ENCODE results near the gene ECM2. TPM values are rescaled to one million over a fixed set of nuclear protein-coding genes. Genes with fewer than 3 reads are reported as not detected.

Gene ECM2
- total RNA-seq, 3 donors from 2014 or later, result 13.8 to 92.2 (median 25.5) TPM

GRCh38 chr9:92514635-92515034 is 21.2 kb downstream of the ECM2 start:
- H3K4me3 ChIP-seq, result no peak overlapping the region

GRCh38 chr9:92513349-92513748 is 22.4 kb downstream of the ECM2 start:
- H3K4me3 ChIP-seq, result no peak overlapping the region
- intact Hi-C loops (cut with DNase I; ENCODE audit: low total_unique reads), result no loop called here
- H3K4me1 ChIP-seq, result no peaks in the 10 kb centered on the region
- H3K27ac ChIP-seq, result no peak overlapping the region
- no peaks in the 10 kb centered on the region for H3K27me3 ChIP-seq
- no peaks in the 10 kb centered on the region for H3K36me3 ChIP-seq
- no peaks in the 10 kb centered on the region for H3K9me3 ChIP-seq
- DNase-seq (ENCODE audit: low spot score in 2 of 2), result no peak
- no peak for TF ChIP-seq POLR2AphosphoS5 (IDR thresholded peaks at IDR 0.05)

More at GRCh38 chr9:92514635-92515034, 21.2 kb downstream of the ECM2 start:
- Histone ChIP-seq H3K4me1 (no peaks in the 10 kb centered on the region), H3K36me3 (no peaks in the 10 kb centered on the region), H3K27me3 (no peaks in the 10 kb centered on the region), H3K9me3 (no peaks in the 10 kb centered on the region), H3K27ac (no peak overlapping the region)
- no peak for TF ChIP-seq POLR2A (IDR thresholded peaks at IDR 0.05)
- TF ChIP-seq, protein P1, sequence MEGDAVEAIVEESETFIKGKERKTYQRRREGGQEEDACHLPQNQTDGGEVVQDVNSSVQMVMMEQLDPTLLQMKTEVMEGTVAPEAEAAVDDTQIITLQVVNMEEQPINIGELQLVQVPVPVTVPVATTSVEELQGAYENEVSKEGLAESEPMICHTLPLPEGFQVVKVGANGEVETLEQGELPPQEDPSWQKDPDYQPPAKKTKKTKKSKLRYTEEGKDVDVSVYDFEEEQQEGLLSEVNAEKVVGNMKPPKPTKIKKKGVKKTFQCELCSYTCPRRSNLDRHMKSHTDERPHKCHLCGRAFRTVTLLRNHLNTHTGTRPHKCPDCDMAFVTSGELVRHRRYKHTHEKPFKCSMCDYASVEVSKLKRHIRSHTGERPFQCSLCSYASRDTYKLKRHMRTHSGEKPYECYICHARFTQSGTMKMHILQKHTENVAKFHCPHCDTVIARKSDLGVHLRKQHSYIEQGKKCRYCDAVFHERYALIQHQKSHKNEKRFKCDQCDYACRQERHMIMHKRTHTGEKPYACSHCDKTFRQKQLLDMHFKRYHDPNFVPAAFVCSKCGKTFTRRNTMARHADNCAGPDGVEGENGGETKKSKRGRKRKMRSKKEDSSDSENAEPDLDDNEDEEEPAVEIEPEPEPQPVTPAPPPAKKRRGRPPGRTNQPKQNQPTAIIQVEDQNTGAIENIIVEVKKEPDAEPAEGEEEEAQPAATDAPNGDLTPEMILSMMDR (IDR thresholded peaks at IDR 0.05), result no peak
- TF ChIP-seq POLR2AphosphoS5 (IDR thresholded peaks at IDR 0.05), result no peak
- intact Hi-C loops (cut with DNase I; ENCODE audit: low total_unique reads), result no loop called here
- DNase-seq (ENCODE audit: low spot score in 2 of 2), result no peak

GRCh38 chr9:92512622-92513021 is 23.2 kb downstream of the ECM2 start:
- Histone ChIP-seq H3K27me3 (no peaks in the 10 kb centered on the region), H3K4me3 (no peak overlapping the region), H3K27ac (no peak overlapping the region), H3K36me3 (no peaks in the 10 kb centered on the region), H3K9me3 (no peaks in the 10 kb centered on the region), H3K4me1 (no peaks in the 10 kb centered on the region)
- DNase-seq (ENCODE audit: low spot score in 2 of 2), result no peak
- TF ChIP-seq POLR2A (IDR thresholded peaks at IDR 0.05) (no peak), POLR2AphosphoS5 (IDR thresholded peaks at IDR 0.05) (no peak)
- TF ChIP-seq, protein P1 (IDR thresholded peaks at IDR 0.05), result no peak
- intact Hi-C loops (cut with DNase I; ENCODE audit: low total_unique reads), result no loop called here

DNA sequence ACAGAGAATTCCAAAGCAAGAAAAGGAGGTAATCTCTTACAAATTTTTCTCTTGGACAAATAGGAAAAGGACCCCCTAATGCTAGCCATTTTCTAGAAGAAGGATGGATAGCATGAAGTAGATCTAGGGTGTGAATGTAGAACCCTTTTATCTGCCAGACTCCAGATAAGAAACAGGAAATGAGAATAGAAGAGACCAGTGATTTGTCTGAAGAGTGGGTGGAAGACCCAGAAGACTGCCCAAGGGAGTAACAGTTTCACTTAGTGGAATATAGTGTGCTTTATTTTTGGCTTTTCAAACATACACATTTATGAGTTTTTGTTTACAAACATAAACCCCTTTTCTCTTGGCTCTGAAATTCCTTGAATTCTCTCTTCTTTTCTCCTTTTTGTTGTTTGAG is 25.0 kb downstream of the ECM2 start:
- TF ChIP-seq, protein P1 (IDR thresholded peaks at IDR 0.05), result no peak
- TF ChIP-seq POLR2AphosphoS5 (IDR thresholded peaks at IDR 0.05) (no peak), POLR2A (IDR thresholded peaks at IDR 0.05) (no peak)
- Histone ChIP-seq H3K27me3 (no peaks in the 10 kb centered on the region), H3K36me3 (no peaks in the 10 kb centered on the region), H3K4me3 (no peak overlapping the region), H3K4me1 (peaks cover 0 to 4% of the 10 kb centered on the region in 2 donors), H3K9me3 (no peaks in the 10 kb centered on the region), H3K27ac (no peak overlapping the region)
- intact Hi-C loops (cut with DNase I; ENCODE audit: low total_unique reads), result no loop called here
- DNase-seq (ENCODE audit: low spot score in 2 of 2), result no peak

DNA sequence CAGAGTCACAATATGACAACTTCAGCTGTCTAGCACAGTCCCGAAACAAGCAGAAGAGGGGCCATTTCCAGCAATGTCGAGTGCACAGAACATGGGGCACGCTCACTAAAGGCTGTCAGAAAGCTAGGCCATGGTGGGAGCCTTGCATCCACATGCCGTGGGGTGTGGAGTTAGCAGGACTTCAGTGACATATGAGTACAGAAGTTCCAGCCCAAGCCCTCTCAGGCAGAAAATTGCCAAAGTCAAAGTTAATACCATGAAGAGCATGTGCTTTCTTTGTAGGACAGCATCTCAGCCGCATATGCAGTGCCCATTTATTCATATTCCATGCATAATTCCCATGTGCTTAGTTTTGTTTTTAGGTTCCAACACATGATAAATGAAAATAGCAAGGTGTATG is 26.7 kb downstream of the ECM2 start:
- no peak for TF ChIP-seq POLR2A (IDR thresholded peaks at IDR 0.05)
- H3K4me3 ChIP-seq, result no peak overlapping the region
- no peak for DNase-seq (ENCODE audit: low spot score in 2 of 2)
- intact Hi-C loops (cut with DNase I; ENCODE audit: low total_unique reads), result no loop called here
- H3K27ac ChIP-seq, result no peak overlapping the region
- no peaks in the 10 kb centered on the region for H3K36me3 ChIP-seq
- no peaks in the 10 kb centered on the region for H3K9me3 ChIP-seq
- peaks cover 0 to 4% of the 10 kb centered on the region in 2 donors for H3K4me1 ChIP-seq
- H3K27me3 ChIP-seq, result no peaks in the 10 kb centered on the region

GRCh38 chr9:92508018-92508820 is 27.6 kb downstream of the ECM2 start:
- Histone ChIP-seq H3K9me3 (no peaks in the 10 kb centered on the region), H3K27ac (peak overlapping the region in 1 of 2 donors; percentile 81), H3K36me3 (no peaks in the 10 kb centered on the region), H3K4me3 (no peak overlapping the region), H3K4me1 (peaks cover 0 to 4% of the 10 kb centered on the region in 2 donors), H3K27me3 (no peaks in the 10 kb centered on the region)
- TF ChIP-seq POLR2A (IDR thresholded peaks at IDR 0.05) (no peak), POLR2AphosphoS5 (IDR thresholded peaks at IDR 0.05) (no peak)
- TF ChIP-seq, protein P1 (IDR thresholded peaks at IDR 0.05), result no peak
- intact Hi-C loops (cut with DNase I; ENCODE audit: low total_unique reads), result no loop called here
- no peak for DNase-seq (ENCODE audit: low spot score in 2 of 2)
